NB4 (cell line): ENCODE results near the gene KLHDC7A.

Experiments used
- DNase-seq: peaks from one replicate; pipeline ENCODE4 v3.0.0; 2010; ENCODE audit warnings: low read depth
- H3K4me3 ChIP-seq: one replicate; pipeline ENCODE4 v1.5.1; 2011; ENCODE audit warnings: mild to moderate bottlenecking, low read depth, low read length, moderate library complexity
- MYC ChIP-seq: IDR thresholded peaks from 2 replicates; pipeline ENCODE4 v1.6.1; 2011; ENCODE audit warnings: low read depth, low read length
- POLR2A ChIP-seq: IDR thresholded peaks from 2 replicates; pipeline ENCODE4 v1.6.1; 2011; ENCODE audit warnings: mild to moderate bottlenecking; ENCODE audit not compliant: insufficient read length; ENCODE audit errors: extremely low read depth
- TF ChIP-seq, protein P1 (sequence below): IDR thresholded peaks from 2 replicates; pipeline ENCODE4 v1.6.1; 2011; ENCODE audit warnings: low read depth, low read length
- TF ChIP-seq, protein P2 (sequence below): IDR thresholded peaks from one replicate; pipeline ENCODE4 v1.5.1; 2012; ENCODE audit warnings: low read depth, low read length

KLHDC7A gene

DNA sequence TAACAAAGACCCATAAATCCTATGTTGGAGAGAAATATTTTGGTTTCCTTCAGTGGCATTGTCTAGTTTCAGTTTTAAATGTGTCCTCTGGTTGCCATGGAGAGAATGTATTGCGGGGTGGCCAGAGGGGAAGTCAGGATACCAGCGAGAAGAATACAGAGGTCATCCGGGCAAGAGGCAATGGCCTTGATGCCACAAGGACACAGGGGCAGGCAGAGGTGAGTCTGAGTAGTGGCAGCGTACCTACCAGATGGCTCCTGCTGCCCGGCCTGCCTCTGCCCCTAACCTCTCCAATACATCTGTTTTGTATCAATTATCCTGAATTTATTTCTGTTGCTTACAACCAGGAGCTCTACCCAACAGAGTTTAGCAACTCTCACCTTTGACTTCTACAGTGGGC lies 14.9 kb downstream of the KLHDC7A start:
- no peak for DNase-seq
- no peak overlapping the region for H3K4me3 ChIP-seq
- TF ChIP-seq POLR2A (no peak), MYC (no peak)
- TF ChIP-seq, protein P1, sequence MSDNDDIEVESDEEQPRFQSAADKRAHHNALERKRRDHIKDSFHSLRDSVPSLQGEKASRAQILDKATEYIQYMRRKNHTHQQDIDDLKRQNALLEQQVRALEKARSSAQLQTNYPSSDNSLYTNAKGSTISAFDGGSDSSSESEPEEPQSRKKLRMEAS = no peak
- TF ChIP-seq, protein P2, sequence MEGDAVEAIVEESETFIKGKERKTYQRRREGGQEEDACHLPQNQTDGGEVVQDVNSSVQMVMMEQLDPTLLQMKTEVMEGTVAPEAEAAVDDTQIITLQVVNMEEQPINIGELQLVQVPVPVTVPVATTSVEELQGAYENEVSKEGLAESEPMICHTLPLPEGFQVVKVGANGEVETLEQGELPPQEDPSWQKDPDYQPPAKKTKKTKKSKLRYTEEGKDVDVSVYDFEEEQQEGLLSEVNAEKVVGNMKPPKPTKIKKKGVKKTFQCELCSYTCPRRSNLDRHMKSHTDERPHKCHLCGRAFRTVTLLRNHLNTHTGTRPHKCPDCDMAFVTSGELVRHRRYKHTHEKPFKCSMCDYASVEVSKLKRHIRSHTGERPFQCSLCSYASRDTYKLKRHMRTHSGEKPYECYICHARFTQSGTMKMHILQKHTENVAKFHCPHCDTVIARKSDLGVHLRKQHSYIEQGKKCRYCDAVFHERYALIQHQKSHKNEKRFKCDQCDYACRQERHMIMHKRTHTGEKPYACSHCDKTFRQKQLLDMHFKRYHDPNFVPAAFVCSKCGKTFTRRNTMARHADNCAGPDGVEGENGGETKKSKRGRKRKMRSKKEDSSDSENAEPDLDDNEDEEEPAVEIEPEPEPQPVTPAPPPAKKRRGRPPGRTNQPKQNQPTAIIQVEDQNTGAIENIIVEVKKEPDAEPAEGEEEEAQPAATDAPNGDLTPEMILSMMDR = no peak

DNA sequence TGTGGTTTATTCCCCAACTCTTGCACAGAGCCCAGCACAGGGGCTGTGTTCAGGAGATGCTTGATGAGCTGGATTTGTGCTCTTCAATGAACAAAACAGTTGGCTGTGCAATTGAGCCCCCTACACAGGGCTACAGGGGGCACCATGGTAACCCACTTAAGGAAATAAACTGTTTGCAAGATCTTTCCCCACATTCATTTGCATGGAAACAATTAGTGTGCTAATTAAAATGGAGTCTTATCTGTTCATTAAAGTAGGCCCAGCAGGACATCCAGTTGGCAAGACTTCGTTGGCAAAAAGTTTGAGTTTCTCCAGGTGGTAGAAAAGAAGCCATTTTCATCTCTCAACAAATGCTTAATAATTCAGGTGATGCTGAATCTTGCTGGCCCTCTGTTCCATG lies 15.3 kb downstream of the KLHDC7A start:
- TF ChIP-seq, protein P2 = no peak
- TF ChIP-seq POLR2A (no peak), MYC (no peak)
- TF ChIP-seq, protein P1 = no peak
- no peak overlapping the region for H3K4me3 ChIP-seq
- DNase-seq = no peak

DNA sequence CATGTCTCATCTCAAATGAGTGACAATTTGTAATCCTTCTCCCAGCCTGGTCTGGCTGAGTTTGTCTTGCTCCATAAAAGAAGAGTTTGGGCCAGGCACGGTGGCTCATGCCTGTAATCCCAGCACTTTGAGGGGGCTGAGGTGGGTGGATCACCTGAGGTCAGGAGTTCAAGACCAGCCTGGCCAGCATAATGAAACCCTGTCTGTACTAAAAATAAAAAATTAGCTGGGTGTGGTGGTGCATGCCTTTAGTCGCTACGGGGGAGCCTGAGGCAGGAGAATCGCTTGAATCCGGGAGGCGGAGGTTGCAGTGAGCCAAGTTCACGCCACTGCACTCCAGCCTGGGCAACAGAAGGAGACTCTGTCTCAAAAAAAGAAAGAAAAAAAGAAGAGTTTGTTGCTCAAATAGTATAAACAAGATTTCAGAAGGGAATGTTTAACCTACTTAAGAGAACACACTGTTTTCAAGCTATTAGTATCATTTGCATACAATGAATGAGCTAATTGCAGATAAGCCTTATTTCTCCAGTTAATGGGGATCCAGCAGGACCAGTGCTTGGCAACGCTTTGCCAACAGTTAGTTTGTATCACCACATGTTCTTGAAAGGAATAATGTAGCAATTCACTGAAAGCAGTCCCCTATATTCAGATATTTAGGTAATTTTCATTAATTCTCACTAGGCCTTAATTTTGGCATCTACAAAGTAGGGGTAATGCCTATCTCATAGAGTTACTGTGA lies 15.9 kb downstream of the KLHDC7A start:
- no peak overlapping the region for H3K4me3 ChIP-seq
- no peak for DNase-seq
- TF ChIP-seq, protein P1 = no peak
- TF ChIP-seq MYC (no peak), POLR2A (no peak)
- TF ChIP-seq, protein P2 = no peak

DNA sequence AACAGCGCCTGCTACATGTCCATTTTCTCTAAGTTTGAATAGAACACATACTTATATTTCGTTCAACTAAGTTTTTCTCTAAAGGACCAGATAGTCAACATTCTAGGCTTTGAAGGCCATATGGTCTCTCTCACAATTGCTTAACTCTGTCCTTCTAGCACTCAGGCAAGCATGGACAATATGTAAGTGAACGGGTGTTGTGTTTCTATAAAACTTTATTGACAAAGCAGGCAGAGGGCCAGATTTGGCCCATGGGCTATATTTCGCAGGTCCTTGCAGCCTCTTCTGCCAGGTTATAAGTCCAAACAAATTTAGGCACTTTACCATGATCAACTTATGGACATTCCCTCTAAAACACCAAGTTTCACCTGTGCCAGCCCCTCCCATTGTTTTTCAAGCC lies 21.1 kb downstream of the KLHDC7A start:
- H3K4me3 ChIP-seq = no peak overlapping the region
- DNase-seq = no peak
- no peak for TF ChIP-seq POLR2A
- TF ChIP-seq, protein P2 = no peak
- no peak for TF ChIP-seq MYC
- TF ChIP-seq, protein P1 = no peak

DNA sequence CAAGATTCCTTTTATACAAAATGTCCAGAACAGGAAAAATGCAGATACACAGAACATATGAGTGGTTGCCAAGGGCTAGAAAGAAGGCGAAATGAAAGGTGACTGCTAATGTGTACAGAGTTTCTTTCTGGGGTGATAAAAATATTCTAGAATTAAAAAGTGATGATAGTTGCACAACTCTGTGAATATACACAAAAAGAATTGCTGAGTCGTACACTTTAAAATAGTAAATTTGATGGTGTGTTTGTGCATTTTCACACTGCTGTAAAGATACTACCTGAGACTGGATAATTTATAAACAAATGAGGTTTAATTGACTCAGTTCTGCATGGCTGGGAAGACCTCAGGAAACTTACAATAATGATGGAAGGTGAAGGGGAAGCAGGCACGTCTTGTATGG lies 23.9 kb downstream of the KLHDC7A start:
- no peak for DNase-seq
- TF ChIP-seq MYC (no peak), POLR2A (no peak)
- TF ChIP-seq, protein P1 = no peak
- TF ChIP-seq, protein P2 = no peak
- no peak overlapping the region for H3K4me3 ChIP-seq
